Stimulated activated CD4-positive, alpha-beta T cell treated with anti-CD3 and anti-CD28 coated beads, Interleukin-2, amount 100 ng/mL, for 24 hours (primary cell): ENCODE measurements around the gene ZFC3H1.

Experiments
- DNase-seq, 2 donors: peaks; one replicate each; pipeline ENCODE4 v3.0.0-alpha.2; 2020

Gene ZFC3H1

GRCh38 chr12:71671311-71671710 is 7.7 kb upstream of the ZFC3H1 start:
- no peak for DNase-seq

- no peak for DNase-seq
These were observed 2.6 kb upstream of the ZFC3H1 start for GRCh38 chr12:71666259-71666658.

GRCh38 chr12:71665090-71665463 is 1.4 kb upstream of the ZFC3H1 start:
- DNase-seq = no peak

DNA sequence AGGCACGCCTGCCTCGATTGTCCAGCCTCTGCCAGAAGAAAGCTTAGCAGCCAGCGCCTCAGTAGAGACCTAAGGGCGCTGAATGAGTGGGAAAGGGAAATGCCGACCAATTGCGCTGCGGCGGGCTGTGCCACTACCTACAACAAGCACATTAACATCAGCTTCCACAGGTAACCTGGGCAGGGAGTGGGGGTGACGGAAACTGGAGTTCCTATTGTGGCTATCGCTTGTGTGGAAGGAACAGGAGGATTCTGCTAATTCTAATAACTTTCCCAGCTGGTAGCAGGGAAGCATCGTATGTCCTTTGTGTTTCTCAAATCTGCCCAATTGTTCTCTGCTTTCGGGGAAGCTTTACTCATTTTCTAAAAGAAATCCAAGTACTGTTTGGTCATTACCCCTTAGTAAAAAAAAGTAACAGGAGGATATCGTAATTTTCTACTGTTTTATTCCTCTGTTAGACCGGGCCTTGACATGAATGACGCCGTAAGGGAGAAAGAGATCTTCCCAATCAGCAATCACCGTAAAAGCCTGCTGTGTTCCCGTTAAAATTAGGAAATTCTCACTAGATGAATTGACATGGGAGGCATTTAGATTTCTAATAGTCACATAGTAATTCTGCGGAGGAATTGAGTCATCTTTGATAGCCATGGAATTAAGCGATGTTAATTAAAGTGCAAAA is 902 bp upstream of the ZFC3H1 start:
- DNase-seq = no peak

DNA sequence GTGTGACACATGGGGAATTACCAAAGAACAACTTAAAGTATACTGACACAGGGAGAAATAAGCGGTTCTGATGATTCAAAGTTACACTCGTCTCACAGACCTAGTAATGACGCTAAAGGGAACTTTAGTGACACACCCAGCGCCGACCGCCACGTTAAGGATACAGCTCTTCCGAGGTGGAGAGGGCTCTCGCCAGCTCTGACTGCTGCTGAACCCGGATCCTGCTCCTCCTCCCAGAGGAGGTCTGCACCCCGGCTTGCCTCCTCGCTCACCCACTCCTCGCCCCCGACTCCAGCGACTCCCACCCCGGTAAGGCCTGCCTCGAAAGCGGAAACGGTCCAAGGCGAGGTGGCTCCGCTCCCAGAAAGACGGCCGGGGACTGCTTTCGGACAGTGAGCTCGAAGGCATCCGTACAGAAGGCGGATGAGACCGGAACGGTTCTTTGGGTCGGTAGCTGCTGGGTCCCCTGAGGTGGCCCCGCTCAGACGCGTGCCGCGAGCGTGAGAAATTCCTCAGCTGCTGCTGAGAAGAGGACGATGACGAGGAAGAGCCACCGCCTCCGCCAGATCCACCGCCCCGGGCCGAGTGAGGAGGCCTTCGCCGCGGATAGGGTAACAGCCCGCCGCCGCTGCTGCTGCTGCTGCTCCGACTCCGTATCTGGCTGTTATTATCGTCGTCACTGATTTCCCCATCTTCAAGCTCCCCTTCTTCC is 643 bp downstream of the ZFC3H1 start:
- peak; percentile 73 to 77 for DNase-seq

DNA sequence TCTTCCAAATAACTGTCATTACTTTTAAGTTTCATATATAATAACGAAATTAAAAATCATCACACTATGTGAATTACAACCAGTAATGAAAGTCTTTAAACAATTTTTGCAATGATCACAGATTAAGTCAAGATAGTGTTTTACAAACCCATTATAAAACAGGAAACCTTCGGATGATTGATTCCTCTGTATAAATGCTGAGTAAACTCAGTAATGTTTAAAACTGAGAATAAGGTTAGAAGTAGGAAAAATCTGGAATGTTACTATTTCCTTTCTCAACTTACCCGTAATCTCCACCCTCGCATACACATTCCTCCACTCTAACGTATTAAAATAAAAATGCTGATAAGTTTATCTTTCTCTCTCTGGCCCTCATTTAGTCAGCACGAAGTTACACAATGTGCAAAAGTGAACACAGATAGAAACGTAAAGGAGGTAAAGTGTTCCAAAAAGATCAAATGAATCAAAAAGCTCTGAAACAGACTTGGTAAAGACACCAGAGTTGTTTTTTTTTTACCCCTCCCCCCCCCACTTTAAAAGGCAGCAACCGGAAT is 1.6 kb downstream of the ZFC3H1 start:
- no peak for DNase-seq

DNA sequence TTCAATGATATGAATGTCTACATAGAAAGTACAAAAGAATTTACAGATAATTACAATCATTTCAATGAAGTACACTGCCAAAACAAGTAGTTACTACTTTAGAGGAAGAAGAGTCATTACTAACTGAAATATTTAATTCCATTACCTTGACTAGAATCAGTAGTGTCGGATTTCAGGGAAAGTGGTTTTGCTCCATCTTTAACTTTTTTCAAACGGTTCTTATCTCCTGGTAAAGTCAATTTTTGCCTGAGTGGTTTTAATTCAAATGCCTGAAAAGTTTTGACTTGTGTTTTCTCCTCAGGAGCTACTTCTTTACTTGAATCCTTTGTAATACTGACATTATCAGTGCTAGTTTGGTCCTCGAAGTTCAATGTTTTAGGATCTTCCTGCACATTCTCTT is 6.9 kb downstream of the ZFC3H1 start:
- DNase-seq = no peak

GRCh38 chr12:71655907-71656306 is 7.7 kb downstream of the ZFC3H1 start:
- no peak for DNase-seq

DNA sequence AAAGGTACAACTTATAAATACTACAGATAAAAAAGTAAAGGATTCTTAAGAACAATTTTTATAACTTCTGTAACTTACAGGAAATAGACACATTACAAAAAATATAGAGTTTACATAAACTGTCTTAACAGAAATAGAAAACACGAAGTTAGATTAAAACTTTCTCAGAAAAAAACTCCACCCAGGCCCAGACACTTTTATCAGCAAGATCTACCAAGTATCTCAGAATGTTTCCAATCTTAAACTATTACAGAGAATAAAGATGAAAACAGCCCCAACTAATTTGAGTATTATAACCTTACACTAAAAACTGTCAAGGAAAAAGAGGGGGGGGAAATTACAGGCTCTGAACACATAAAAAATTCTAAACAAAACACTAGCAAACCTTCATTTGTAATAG is 8.2 kb downstream of the ZFC3H1 start:
- DNase-seq = no peak

- DNase-seq = no peak
These were observed 9.4 kb downstream of the ZFC3H1 start for GRCh38 chr12:71654200-71654599.

- no peak for DNase-seq
These were observed 10.5 kb downstream of the ZFC3H1 start for GRCh38 chr12:71653137-71653536.

DNA sequence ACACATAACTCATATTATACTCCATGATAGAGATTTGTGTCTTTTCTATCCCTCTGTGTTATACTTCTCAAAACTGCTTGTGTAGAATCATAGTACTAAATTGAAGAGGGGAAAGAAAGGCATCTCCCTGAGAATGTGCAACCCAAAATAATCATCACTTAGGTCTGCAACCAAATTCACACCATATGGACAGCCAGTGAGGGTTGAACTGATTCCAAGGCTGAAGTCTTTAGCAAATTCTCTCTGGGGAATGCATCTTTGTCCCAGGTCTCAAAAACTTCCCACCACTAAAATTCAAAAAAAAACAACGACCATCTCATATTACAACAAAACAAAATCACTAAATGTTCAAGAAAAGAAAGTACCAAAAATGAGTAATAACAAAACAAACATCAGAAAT is 11.0 kb downstream of the ZFC3H1 start:
- DNase-seq = no peak

GRCh38 chr12:71649401-71649800 is 14.2 kb downstream of the ZFC3H1 start:
- no peak for DNase-seq

DNA sequence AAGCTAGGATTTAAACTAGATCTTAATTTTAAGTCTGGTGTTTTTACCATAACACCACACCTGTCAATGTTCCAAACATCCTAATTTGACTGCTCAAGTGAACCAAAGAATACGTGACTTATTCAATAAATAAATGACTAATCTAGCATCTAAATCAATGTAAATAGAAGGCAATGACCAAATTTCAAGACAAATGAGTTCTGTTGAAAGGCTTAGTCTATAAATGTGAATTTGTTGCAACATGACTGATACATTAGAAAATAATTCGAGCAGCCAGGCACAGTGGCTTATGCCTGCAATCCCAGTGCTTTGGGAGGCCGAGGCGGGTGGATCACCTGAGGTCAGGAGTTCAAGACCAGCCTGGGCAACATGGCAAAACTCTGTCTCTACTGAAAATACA is 15.1 kb downstream of the ZFC3H1 start:
- no peak for DNase-seq

GRCh38 chr12:71646512-71646911 is 17.1 kb downstream of the ZFC3H1 start:
- no peak for DNase-seq

GRCh38 chr12:71645268-71645667 is 18.4 kb downstream of the ZFC3H1 start:
- DNase-seq = no peak

DNA sequence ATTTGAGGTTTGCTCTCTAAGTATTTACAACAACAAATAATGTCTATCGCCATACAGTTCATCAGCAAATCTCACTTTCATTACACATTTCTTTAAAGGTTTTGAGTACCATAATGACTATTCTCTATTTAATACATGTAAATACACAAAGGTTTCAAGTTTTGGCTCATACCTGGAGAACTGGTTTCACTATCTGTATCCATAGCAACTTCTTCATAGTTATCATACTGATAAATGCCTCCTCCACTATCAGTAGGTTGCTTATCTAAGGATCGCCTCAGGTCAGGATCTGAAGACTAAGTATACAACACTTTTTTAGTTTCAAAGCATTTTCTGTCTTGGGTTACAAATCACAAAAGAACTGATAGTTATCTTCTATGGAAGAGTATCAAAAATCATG is 21.4 kb downstream of the ZFC3H1 start:
- DNase-seq = no peak

GRCh38 chr12:71641390-71641789 is 22.3 kb downstream of the ZFC3H1 start:
- no peak for DNase-seq

DNA sequence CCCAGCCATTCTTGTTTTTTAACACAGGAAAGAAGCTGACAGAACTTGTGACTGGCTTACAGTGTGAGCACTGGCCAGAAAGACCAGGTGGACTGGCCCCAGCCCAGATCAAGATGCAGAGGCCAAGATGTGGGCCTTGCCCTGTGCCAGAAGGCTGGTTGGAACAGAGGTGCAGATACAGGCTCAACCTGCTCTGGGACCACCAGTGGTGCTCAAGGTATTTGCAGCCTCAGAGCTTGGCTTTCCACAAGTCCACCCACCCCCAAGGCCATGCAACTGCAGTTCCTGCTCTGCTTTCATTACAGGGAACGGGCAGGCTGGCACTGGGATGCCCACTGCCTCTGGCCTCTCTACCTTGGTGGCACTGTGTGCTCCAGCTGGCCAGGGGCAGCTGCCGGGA is 23.3 kb downstream of the ZFC3H1 start:
- DNase-seq = no peak

- DNase-seq = no peak
These were observed 24.3 kb downstream of the ZFC3H1 start for GRCh38 chr12:71639341-71639760.

DNA sequence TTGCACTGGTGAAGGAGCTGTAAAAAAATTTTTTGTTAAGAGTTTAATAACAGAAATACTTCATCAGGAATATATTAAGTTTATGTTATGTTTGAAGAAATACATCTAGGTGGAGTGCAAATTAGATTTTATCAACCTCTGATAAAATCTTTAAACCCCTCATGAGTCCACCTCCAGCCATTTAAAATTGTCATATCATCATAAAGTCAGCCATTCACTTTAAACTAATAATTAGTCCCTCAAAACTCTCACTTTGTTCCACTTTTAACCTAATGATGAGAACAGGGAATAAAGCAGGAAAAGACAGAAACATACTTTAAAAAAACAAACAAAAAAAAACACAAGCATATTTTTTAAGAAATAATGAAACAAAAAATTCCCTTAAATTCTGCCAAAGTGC is 25.1 kb downstream of the ZFC3H1 start:
- DNase-seq = no peak

DNA sequence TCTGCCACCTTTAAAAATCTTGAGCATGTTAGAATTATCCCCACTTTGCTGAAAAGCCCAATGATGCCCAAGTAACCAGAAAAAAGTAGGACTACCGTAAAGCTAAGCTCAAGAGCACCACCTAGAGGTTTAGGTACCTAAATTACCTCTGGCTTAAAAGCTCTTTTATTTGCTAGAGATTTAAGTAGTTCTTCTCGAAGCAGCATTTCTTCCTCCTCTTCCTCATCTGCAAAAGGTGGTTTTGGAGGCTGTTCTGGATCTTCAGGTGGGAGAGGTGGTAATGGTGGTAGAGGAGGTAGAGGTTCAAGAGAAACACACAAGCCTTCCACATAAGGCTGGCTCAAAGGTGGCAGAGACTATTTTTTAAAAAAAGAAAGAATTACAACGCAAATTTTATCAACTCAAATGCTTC is 26.9 kb downstream of the ZFC3H1 start:
- DNase-seq = no peak

- no peak for DNase-seq
These were observed 36.1 kb downstream of the ZFC3H1 start for GRCh38 chr12:71627438-71628002.

GRCh38 chr12:71626768-71627167 is 36.9 kb downstream of the ZFC3H1 start:
- no peak for DNase-seq
